ENCODE measurements around the gene CAMKK1.

DNA sequence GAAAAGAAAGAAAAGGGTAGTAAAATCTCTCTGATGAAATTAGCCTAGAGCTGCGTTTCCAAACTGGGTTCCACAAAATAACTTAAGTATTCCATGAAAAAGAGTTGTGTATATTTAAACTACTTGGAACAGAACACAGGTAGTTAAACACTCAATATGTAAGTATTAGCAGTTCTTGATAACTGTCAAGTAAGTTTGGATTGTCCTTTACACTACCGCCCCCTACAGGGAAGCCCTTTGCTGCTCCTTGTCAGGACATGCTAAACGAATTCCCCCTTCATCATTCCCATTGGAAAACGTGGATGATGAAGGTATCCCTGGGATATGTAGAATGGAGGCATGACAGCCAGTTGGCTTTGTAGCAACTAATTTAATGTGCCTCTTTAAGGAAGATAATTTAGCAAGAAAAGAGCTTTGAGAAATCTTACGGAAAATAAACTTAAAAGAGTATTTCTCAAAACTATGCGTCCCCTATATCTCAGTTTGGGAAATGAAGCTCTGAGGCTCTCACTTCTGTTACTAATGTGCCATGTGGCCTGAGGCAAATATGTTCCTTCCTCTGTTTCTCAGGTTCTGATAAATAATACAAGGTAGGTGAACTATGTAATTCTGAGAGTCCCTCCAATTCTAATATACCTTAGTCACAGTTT, 65.6 kb downstream of the CAMKK1 start:
- no peak for TF ChIP-seq POLR2A (IDR thresholded peaks at IDR 0.05; ENCODE audit: low read length)
- TF ChIP-seq POLR2AphosphoS2 (conservative IDR thresholded peaks at IDR 0.05; ENCODE audit: low read length) = no peak
- no peak for TF ChIP-seq MYC (IDR thresholded peaks at IDR 0.05; ENCODE audit: borderline replicate concordance, low read length)
- TF ChIP-seq, protein P1, sequence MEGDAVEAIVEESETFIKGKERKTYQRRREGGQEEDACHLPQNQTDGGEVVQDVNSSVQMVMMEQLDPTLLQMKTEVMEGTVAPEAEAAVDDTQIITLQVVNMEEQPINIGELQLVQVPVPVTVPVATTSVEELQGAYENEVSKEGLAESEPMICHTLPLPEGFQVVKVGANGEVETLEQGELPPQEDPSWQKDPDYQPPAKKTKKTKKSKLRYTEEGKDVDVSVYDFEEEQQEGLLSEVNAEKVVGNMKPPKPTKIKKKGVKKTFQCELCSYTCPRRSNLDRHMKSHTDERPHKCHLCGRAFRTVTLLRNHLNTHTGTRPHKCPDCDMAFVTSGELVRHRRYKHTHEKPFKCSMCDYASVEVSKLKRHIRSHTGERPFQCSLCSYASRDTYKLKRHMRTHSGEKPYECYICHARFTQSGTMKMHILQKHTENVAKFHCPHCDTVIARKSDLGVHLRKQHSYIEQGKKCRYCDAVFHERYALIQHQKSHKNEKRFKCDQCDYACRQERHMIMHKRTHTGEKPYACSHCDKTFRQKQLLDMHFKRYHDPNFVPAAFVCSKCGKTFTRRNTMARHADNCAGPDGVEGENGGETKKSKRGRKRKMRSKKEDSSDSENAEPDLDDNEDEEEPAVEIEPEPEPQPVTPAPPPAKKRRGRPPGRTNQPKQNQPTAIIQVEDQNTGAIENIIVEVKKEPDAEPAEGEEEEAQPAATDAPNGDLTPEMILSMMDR (IDR thresholded peaks at IDR 0.05) = peak; percentile 87
- TF ChIP-seq, protein P2, sequence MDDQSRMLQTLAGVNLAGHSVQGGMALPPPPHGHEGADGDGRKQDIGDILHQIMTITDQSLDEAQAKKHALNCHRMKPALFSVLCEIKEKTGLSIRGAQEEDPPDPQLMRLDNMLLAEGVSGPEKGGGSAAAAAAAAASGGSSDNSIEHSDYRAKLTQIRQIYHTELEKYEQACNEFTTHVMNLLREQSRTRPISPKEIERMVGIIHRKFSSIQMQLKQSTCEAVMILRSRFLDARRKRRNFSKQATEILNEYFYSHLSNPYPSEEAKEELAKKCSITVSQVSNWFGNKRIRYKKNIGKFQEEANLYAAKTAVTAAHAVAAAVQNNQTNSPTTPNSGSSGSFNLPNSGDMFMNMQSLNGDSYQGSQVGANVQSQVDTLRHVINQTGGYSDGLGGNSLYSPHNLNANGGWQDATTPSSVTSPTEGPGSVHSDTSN (IDR thresholded peaks at IDR 0.05) = no peak
- no peak for TF ChIP-seq RFX5 (IDR thresholded peaks at IDR 0.05)
- no peak for TF ChIP-seq EP300 (IDR thresholded peaks at IDR 0.05)
